AG04450 (cell line): ENCODE measurements around the gene FPR1. TPM values are rescaled to one million over a fixed set of nuclear protein-coding genes. Genes with fewer than 3 reads are reported as not detected.

ENCODE experiments used
- CTCF ChIA-PET: fragments of 300-600, 350-600 bp; formaldehyde crosslinking; extraction: SDS; loops from one replicate; lab custom pipeline; 2022; ENCODE audit warnings: antibody characterized with exemption, inconsistent platforms; lab: Charles Lee
- POLR2A ChIA-PET: fragments of 350-600 bp; formaldehyde crosslinking; extraction: SDS; loops from one replicate; lab custom pipeline; 2021; ENCODE audit warnings: antibody characterized with exemption, inconsistent platforms; lab: Yijun Ruan, JAX
- DNase-seq: peaks from one replicate; pipeline ENCODE4 v3.0.0-alpha.2; 2011; ENCODE audit warnings: low read depth, low spot score
- H3K27ac ChIP-seq: one replicate; pipeline ENCODE4 v1.5.1; 2012; ENCODE audit warnings: low read depth, low read length, control low read depth
- H3K27me3 ChIP-seq: one replicate; pipeline ENCODE4 v1.6.0; 2012; ENCODE audit warnings: low read length; ENCODE audit not compliant: control insufficient read depth, insufficient read depth
- H3K4me3 ChIP-seq: 2 replicates; pipeline ENCODE4 v1.5.1; 2011; ENCODE audit warnings: mild to moderate bottlenecking, low read depth, low read length, control low read depth
- H3K9me3 ChIP-seq: 2 replicates; pipeline ENCODE4 v1.5.1; 2012; ENCODE audit warnings: low read length; ENCODE audit not compliant: control insufficient read depth, insufficient read depth
- polyA plus RNA-seq: library from polyadenylated mRNA; depleted of rRNA; stranded (reverse); fragments of >200 nt; gene quantifications from 2 replicates; pipeline ENCODE4 v1.2.3, GENCODE V29; 2011
- TF ChIP-seq, protein P1 (sequence below): IDR thresholded peaks from 2 replicates; pipeline ENCODE4 v1.5.1; 2011; ENCODE audit warnings: low read depth, low read length, control low read depth, inconsistent platforms

Gene FPR1
- polyA plus RNA-seq, 1 experiment, result not detected

DNA sequence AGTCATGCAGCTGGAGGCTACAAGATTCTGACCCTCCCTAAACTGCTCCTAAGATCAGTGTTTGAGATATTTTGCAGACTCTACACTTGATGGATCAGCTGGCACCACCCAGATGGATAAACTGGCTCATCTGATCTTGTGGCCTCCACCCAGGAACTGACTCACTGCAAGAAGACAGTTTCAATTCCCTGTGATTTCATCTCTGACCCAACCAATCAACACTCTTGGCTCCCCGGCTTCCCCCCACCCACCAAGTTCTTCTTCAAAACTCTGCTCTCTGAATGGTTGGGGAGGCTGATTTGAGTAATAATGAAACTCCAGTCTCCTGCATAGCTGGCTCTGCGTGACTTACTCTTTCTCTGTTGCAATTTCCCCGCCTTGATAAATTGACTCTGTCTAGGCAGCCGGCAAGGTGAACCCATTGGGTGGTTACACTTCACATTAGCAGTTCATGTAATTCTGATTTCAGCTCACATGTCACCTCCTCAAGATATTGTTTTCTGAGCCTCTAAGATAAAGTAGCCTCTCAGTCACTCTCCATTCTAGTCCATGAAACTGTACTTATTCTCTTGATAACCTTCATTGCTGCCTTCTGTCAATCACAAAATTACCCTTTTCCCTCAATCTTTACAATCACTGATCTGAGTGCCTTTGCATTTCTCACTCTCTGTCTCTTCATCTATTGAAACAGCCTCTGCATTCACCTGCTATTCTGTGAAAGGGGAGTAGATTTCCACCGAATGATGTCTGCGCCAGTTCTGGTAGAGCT is 33.4 kb upstream of the FPR1 start:
- TF ChIP-seq, protein P1, sequence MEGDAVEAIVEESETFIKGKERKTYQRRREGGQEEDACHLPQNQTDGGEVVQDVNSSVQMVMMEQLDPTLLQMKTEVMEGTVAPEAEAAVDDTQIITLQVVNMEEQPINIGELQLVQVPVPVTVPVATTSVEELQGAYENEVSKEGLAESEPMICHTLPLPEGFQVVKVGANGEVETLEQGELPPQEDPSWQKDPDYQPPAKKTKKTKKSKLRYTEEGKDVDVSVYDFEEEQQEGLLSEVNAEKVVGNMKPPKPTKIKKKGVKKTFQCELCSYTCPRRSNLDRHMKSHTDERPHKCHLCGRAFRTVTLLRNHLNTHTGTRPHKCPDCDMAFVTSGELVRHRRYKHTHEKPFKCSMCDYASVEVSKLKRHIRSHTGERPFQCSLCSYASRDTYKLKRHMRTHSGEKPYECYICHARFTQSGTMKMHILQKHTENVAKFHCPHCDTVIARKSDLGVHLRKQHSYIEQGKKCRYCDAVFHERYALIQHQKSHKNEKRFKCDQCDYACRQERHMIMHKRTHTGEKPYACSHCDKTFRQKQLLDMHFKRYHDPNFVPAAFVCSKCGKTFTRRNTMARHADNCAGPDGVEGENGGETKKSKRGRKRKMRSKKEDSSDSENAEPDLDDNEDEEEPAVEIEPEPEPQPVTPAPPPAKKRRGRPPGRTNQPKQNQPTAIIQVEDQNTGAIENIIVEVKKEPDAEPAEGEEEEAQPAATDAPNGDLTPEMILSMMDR, result no peak
- ChIA-PET CTCF (no interaction called here), POLR2A (no interaction called here)
- Histone ChIP-seq H3K27me3 (no peaks in the 10 kb centered on the region), H3K27ac (no peak overlapping the region), H3K4me3 (no peak overlapping the region), H3K9me3 (peaks cover 4% of the 10 kb centered on the region)
- no peak for DNase-seq

DNA sequence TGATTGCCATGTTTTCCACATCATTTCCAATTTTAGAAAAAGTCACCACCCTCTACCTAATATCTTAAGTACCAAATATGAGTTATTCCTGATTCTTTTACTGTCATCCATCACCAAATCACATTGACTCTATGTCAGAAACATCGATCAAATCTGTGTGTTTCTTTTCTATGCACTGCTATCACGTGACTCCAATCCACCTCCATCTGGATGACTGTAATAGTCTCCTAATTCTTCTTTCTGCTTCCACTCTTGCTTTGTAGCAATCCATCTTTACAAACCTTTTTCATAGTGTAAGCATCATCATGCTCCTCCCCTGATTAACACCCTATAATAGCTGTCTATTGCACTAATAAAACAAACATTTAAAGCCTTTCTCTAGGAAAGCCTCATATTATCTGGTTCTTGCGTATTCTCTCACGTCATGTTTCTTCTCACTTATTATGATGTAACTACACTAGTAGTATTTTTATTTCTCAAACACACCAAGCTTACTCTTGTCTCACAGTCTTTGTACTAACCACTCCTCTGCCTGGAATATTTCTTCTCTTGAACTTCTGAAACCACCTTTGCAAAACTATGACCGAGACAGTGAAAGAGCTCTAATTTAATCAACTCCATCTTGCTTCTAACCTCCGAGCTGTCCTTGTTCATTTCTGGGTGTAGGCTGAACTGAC is 32.6 kb upstream of the FPR1 start:
- Histone ChIP-seq H3K4me3 (no peak overlapping the region), H3K9me3 (no peaks in the 10 kb centered on the region; the same call in none of the 2 replicates), H3K27ac (no peak overlapping the region), H3K27me3 (no peaks in the 10 kb centered on the region)
- ChIA-PET POLR2A (no interaction called here), CTCF (no interaction called here)
- DNase-seq, result no peak
- TF ChIP-seq, protein P1, result no peak

GRCh38 chr19:51783372-51783771 is 31.7 kb upstream of the FPR1 start:
- Histone ChIP-seq H3K4me3 (no peak overlapping the region), H3K27me3 (no peaks in the 10 kb centered on the region), H3K27ac (no peak overlapping the region), H3K9me3 (no peaks in the 10 kb centered on the region; the same call in 1 of the 2 replicates)
- POLR2A ChIA-PET, result no interaction called here
- DNase-seq, result no peak
- CTCF ChIA-PET, result no interaction called here
- TF ChIP-seq, protein P1, result 0 out of 2 replicates have a peak, but pooled peaks have one; percentile 10

GRCh38 chr19:51781999-51782398 is 30.3 kb upstream of the FPR1 start:
- Histone ChIP-seq H3K27ac (no peak overlapping the region), H3K4me3 (no peak overlapping the region), H3K27me3 (no peaks in the 10 kb centered on the region), H3K9me3 (no peaks in the 10 kb centered on the region; the same call in 1 of the 2 replicates)
- no peak for DNase-seq
- POLR2A ChIA-PET, result no interaction called here
- CTCF ChIA-PET, result interaction anchor here (0.6 kb wide), 1 partner anchor 125 kb away, joined by 6 read pairs; no protein-coding TSS in a partner anchor
- TF ChIP-seq, protein P1, result no peak

- DNase-seq, result no peak
- ChIA-PET CTCF (no interaction called here), POLR2A (no interaction called here)
- no peaks in the 10 kb centered on the region for H3K9me3 ChIP-seq
- no peaks in the 10 kb centered on the region for H3K27me3 ChIP-seq
- TF ChIP-seq, protein P1, result no peak
- H3K4me3 ChIP-seq, result no peak overlapping the region
- no peak overlapping the region for H3K27ac ChIP-seq
Measured at GRCh38 chr19:51780270-51780669, 28.6 kb upstream of the FPR1 start.
